HG03066 (cell line): ENCODE data around the gene SLC38A9.
"Not testable (repeated sequence)": the region's sequence is repeated elsewhere in the genome, so short reads cannot be mapped to it uniquely, and the experiment has no call there.

Experiments
- ATAC-seq: cut with Tn5 transposase; IDR thresholded peaks from one replicate; pipeline ENCODE4 v1.9.1; 2021; ENCODE audit warnings: low read depth; ENCODE audit not compliant: unreplicated experiment

SLC38A9 gene, protein sequence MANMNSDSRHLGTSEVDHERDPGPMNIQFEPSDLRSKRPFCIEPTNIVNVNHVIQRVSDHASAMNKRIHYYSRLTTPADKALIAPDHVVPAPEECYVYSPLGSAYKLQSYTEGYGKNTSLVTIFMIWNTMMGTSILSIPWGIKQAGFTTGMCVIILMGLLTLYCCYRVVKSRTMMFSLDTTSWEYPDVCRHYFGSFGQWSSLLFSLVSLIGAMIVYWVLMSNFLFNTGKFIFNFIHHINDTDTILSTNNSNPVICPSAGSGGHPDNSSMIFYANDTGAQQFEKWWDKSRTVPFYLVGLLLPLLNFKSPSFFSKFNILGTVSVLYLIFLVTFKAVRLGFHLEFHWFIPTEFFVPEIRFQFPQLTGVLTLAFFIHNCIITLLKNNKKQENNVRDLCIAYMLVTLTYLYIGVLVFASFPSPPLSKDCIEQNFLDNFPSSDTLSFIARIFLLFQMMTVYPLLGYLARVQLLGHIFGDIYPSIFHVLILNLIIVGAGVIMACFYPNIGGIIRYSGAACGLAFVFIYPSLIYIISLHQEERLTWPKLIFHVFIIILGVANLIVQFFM

GRCh38 chr5:55712023-55712859 lies at the start of gene SLC38A9:
SLC38A9 (minus strand) TSS chr5:55712324; CDS start chr5:55697958, 14,366 bp downstream.
- peak; percentile 99 for ATAC-seq

- not testable (repeated sequence) for ATAC-seq
These were observed 49.6 kb upstream of the SLC38A9 start for GRCh38 chr5:55761721-55762120.

DNA sequence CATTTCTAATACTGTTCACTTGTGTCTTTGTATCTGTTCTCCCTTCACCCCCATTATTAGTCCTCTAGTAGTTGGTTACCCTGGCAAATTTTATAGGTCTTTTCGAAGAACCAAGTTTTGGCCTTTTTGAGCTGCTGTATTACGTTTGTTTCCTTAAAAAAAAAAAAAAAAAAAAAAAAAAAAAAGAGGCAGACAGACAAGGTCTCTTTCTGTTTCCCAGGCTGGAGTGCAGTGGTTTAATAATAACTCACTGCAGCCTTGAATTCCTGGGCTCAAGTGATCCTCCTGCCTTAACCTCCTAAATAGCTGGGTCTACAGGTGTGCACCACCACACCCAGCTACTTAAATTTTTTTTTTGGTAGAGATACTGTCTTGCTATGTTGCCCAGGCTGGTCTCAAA lies 46.6 kb upstream of the SLC38A9 start:
- no peak for ATAC-seq

DNA sequence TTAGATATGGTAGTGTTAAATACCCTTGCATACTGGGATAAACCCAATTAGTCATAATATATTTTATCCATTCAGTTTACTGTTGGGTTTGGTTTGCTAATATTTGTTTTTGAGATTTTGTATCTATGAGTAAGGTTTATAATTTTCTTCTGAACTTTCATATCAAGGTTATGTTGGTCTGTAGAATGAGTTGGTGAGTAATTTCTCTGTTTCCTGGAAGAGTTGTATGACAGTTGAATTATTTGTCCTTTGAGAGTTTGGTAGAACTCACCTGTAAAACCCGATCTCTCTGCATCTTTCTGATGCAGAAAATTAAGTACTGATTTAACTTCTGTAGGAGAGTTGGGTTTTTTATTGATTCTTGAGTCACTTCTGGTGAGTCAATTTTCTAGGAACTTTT lies 46.1 kb upstream of the SLC38A9 start:
- no peak for ATAC-seq

DNA sequence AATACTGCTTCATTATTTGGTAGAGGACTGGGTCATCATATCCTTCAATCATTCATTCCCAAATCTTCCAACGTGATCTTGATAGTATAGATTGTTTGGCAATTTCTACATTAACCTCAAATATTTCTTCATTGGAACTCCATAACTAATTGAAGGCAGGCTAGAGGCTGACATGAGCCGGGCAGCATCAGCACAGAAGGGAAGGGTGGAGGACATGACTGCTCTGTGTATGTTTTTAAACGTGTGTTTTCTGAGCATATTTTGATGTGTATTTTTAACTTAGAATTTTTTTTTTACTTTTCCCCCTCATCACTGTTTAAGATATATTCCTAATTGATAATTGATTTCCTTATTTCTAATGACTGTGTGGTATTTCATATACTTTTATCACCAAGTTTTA lies 38.4 kb upstream of the SLC38A9 start:
- ATAC-seq = no peak

DNA sequence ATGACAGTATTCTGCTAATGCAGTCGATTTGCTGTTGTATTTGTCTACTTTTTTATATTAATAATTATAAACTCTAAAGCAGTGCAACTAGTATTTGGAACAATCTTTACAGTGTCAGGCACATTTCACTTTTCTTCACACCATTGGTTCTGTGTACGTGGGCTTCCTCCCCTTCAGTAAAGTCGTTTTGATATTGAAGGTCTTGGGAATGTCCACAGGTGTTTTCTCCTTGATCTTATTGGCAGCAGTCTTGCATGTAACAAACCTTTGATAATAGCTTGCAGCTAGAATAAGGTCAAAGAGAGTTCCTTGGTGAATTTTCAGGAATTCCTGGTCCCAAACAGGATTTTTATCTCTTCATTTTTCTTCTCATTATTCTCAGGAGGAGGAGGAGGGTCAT lies 37.9 kb upstream of the SLC38A9 start:
- ATAC-seq = no peak

GRCh38 chr5:55749387-55749786 lies 37.3 kb upstream of the SLC38A9 start:
- ATAC-seq = no peak

GRCh38 chr5:55747778-55748318 lies 35.7 kb upstream of the SLC38A9 start:
- no peak for ATAC-seq

GRCh38 chr5:55742778-55743177 lies 30.7 kb upstream of the SLC38A9 start:
- ATAC-seq = no peak

DNA sequence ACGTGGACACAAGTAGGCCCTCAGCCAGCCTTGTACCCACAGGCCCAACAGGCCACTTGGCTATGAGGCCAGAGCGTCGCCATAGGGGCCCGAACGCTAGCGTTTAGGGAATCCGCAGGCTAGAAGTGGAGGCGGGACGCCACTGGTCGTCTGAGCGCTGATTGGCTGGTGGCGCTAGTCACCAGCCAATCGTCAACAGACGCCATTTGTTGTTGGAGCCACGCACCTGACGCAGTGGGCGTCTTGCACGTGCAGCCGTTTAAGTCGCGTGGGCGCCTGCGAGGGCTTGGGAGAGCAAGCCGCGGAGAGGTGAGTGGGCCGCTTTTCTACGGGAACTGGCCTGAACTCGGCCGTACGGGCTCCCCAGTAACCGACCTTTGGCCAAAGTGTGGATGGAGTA lies 25.7 kb upstream of the SLC38A9 start, which contains the start of gene DDX4:
Gene DDX4, plus strand, starts transcription at position 269 of the 400 bp plus-strand sequence. CDS start 903 bp downstream, outside the sequence.
- no peak for ATAC-seq

DNA sequence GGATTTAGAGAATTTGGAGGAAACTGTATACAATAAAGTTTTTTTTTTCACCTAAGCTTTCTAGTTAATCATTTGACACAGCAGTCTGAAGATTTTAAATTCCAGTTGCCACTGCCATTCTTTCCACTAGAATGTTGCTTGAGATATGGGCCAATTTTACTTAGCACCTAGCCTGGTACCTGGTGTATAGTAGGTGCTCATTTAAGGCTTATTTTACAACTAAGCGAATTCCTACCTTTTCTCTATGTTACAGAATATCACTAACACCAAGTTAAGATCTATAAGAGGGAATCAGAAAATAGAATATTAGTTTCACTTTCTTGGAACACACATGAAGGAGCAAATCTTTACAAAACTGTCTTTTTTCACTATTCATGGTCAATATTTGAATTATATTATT lies 22.5 kb upstream of the SLC38A9 start:
- no peak for ATAC-seq

DNA sequence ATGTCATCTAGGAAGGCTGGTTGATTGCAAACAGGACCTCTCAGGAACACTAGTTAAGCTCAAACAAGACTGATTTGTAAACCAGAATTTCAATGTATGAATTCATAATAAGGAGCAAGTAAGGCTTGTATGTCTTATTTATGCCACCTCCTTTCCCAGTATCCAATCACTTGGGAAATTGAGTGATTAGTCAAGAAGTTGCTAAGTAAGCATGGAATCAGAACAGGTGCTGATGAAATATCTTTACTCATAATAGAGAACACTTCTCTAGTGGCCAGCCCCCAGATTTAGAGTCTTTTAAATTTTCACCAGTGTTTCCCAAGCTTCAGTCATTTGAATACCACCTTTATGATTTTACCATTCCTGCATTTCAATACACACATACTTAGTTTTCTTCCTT lies 20.5 kb upstream of the SLC38A9 start:
- no peak for ATAC-seq

GRCh38 chr5:55731848-55732247 lies 19.7 kb upstream of the SLC38A9 start:
- ATAC-seq = no peak

GRCh38 chr5:55724281-55724680 lies 12.2 kb upstream of the SLC38A9 start:
- ATAC-seq = no peak

DNA sequence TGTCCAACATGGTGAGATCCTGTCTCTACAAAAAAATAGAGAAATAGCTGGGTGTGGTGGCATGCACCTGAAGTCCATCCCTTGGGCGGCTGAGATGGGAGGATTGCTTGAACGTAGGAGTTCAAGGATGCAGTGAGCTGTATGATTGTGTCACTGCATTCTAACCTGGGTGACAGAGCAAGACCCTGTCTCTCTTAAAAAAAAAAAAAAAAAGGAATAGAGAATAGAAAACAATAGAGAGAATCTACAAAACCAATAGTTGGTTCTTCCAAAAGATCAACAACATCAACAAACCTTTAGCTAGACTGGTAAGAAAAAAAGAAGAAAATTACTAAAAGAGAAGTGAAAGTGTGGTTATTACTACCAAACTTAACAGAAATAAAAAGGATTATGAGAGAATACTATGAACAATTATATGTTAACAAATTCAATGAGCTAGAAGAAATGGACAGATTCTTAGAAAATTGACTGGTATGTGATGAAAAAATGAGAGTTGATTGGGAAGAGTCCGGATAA lies 8.1 kb upstream of the SLC38A9 start:
- ATAC-seq = no peak

DNA sequence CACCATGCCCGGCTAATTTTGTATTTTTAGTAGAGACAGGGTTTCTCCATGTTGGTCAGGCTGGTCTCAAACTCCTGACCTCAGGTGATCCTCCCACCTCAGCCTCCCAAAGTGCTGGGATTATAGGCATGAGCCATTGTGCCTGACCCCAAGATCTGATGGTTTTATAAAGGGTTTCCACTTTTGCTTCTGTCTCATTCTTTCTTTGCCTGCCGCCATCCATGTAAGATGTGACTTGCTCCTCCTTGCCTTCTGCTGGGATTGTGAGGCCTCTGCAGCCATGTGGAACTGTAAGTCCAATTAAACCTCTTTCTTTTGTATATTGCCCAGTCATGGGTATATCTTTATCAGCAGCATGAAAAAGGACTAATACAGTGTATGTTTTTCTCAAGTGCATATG lies 6.9 kb upstream of the SLC38A9 start:
- not testable (repeated sequence) for ATAC-seq

GRCh38 chr5:55715519-55716078 lies 3.5 kb upstream of the SLC38A9 start:
- no peak for ATAC-seq

DNA sequence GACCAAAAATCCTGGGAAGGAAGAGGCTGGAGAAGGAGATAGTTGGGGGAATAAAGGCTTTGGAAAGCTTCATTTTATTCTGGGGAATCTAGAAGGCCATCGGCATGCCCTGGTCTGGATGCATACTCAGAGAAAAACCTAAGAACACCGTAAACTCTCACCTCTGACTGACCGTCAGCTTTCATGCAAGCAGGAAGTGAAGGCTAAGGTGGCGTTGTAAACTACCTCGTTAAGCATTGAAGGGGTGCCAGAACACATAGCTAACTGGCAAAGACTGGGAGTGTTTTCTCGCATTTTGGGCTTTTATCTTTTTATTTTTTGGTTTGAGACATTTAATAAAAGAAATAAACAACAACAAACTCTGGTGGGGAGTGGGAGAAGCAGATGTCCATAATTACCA lies 2.6 kb upstream of the SLC38A9 start:
- ATAC-seq = no peak

- no peak for ATAC-seq
These were observed 2.2 kb upstream of the SLC38A9 start for GRCh38 chr5:55714339-55714738.

GRCh38 chr5:55713871-55714270 lies 1.7 kb upstream of the SLC38A9 start:
- no peak for ATAC-seq
